ENCODE measurements around the gene CCBE1. TPM values are rescaled to one million over a fixed set of nuclear protein-coding genes. Genes with fewer than 3 reads are reported as not detected.

Gene CCBE1
- total and polyA plus RNA-seq, 9 of the 15 experiments (the other 6 are each of a cell fraction or from before 2014, with no cell fraction given) = 0.20 TPM; not detected in 8

DNA sequence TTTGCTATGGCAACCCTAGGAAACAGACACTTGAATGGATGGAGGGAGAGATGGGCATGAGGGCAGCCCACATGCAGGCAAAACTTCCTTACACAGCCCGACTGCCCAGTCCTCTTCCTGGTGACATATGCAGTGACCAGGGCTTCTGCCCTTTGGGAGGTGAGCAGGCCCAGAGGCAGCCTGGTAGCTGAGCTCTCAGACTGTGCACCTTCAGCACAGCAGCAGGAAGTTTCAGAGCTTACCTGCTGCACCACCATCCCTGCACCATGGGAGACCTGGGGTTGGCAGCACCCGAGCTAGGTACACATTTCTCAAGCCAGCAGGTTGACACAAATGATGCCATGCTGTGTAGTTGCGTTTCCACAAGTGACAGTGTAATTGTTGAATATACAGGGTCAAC is 240.6 kb downstream of the CCBE1 start:
- in situ Hi-C loops (cut with MboI) (loop anchor here (10.0 kb wide), 1 partner anchor 368 kb away; no protein-coding TSS in a partner anchor), intact Hi-C loops (cut with micrococcal nuclease) (no loop called here)
- 0% methylated on average over 3 of the region's 3 CpGs for WGBS (ENCODE audit: insufficient coverage, low coverage, missing lambda C conversion rate)
- Histone ChIP-seq H3K4me1 (replicated peaks in 1 of 2; ENCODE audit: control insufficient read depth in 2 of 2, insufficient read depth in 2 of 2, low read length in 2 of 2) (no peaks in the 10 kb centered on the region), H3K27me3 (ENCODE audit: control insufficient read depth in 2 of 2, insufficient read depth in 2 of 2, low read length in 2 of 2) (peaks cover 0 to 13% of the 10 kb centered on the region in 2 experiments; a peak in 2 of 5 replicates), H3K9me1 (ENCODE audit: control insufficient read depth, insufficient read depth, low read length) (no peaks in the 10 kb centered on the region), H3K79me2 (ENCODE audit: control insufficient read depth, insufficient read depth, low read length) (no peaks in the 10 kb centered on the region), H3K36me3 (ENCODE audit: control insufficient read depth, insufficient read depth, low read length) (no peaks in the 10 kb centered on the region), H3K27ac (ENCODE audit: extremely low read depth, low read depth, low read length) (no peak overlapping the region), H3K9ac (ENCODE audit: insufficient read depth in 1 of 2, low read depth in 2 of 2, low read length in 2 of 2) (no peak overlapping the region), H4K20me1 (replicated peaks; ENCODE audit: control insufficient read depth, insufficient read depth, low read length) (no peaks in the 10 kb centered on the region), H3K4me2 (ENCODE audit: insufficient read depth, low read length) (no peak overlapping the region), H3K9me3 (replicated peaks; ENCODE audit: control insufficient read depth, insufficient read depth, low read depth, low read length) (no peaks in the 10 kb centered on the region), H2AFZ (ENCODE audit: low read depth, low read length) (no peak overlapping the region), H3K4me3 (no peak overlapping the region)
- TF ChIP-seq RNF2 (IDR thresholded peaks at IDR 0.05) (no peak), FOXA1 (IDR thresholded peaks at IDR 0.05; ENCODE audit: borderline replicate concordance) (no peak), MIER1 (IDR thresholded peaks at IDR 0.05; ENCODE audit: low read depth) (no peak), ZNF785 (CRISPR knock-in tag; IDR thresholded peaks at IDR 0.05) (no peak), STAT5A (IDR thresholded peaks at IDR 0.05; ENCODE audit: borderline replicate concordance, low read length) (no peak)
- TF ChIP-seq, protein P1, sequence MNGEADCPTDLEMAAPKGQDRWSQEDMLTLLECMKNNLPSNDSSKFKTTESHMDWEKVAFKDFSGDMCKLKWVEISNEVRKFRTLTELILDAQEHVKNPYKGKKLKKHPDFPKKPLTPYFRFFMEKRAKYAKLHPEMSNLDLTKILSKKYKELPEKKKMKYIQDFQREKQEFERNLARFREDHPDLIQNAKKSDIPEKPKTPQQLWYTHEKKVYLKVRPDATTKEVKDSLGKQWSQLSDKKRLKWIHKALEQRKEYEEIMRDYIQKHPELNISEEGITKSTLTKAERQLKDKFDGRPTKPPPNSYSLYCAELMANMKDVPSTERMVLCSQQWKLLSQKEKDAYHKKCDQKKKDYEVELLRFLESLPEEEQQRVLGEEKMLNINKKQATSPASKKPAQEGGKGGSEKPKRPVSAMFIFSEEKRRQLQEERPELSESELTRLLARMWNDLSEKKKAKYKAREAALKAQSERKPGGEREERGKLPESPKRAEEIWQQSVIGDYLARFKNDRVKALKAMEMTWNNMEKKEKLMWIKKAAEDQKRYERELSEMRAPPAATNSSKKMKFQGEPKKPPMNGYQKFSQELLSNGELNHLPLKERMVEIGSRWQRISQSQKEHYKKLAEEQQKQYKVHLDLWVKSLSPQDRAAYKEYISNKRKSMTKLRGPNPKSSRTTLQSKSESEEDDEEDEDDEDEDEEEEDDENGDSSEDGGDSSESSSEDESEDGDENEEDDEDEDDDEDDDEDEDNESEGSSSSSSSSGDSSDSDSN (IDR thresholded peaks at IDR 0.05; ENCODE audit: borderline replicate concordance in 1 of 2, low read depth in 2 of 2, low read length in 2 of 2) = no peak
- ATAC-seq (no peak), FAIRE-seq (no peak), DNase-seq (ENCODE audit: extremely low read depth in 1 of 4, low spot score in 3 of 4) (no peak)
- BruUV-seq (replicated peaks) = no TSS peak
- POLR2A ChIA-PET = no interaction called here
- CTCF ChIA-PET (ENCODE audit: low intra/inter-chr PET ratio) = no interaction called here
